GM21381 (cell line): ENCODE results near the gene ATP6V1B1.
"Not testable (repeated sequence)": the region's sequence is repeated elsewhere in the genome, so short reads cannot be mapped to it uniquely, and the experiment has no call there.

Source experiments
- ATAC-seq: cut with Tn5 transposase; IDR thresholded peaks from one replicate; pipeline ENCODE4 v1.9.1; 2021; ENCODE audit warnings: mild to moderate bottlenecking, moderate library complexity; ENCODE audit not compliant: unreplicated experiment

Gene ATP6V1B1

DNA sequence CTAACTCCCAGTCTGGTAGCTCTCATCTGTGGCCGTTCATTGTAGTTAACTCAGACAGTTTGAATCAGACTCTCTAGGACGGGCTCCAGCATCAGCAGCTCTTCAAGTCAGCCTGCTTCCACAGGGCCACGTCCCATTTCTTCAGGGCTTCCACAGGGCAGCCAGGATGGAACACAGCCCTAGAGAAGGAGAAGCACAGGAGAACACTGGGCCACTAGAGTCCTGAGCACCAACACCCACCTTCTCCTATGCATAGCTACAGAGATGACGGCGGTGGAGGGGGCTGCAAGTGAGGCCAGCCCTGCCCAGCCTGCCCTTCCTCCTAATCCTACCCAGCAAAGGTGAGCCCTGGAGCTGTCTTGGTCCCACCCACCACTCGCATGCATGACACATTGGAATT, 69.2 kb downstream of the ATP6V1B1 start:
- ATAC-seq = no peak

GRCh38 chr2:71005271-71006202, 69.8 kb downstream of the ATP6V1B1 start:
- no peak for ATAC-seq

GRCh38 chr2:71006323-71006722, 70.6 kb downstream of the ATP6V1B1 start:
- no peak for ATAC-seq

DNA sequence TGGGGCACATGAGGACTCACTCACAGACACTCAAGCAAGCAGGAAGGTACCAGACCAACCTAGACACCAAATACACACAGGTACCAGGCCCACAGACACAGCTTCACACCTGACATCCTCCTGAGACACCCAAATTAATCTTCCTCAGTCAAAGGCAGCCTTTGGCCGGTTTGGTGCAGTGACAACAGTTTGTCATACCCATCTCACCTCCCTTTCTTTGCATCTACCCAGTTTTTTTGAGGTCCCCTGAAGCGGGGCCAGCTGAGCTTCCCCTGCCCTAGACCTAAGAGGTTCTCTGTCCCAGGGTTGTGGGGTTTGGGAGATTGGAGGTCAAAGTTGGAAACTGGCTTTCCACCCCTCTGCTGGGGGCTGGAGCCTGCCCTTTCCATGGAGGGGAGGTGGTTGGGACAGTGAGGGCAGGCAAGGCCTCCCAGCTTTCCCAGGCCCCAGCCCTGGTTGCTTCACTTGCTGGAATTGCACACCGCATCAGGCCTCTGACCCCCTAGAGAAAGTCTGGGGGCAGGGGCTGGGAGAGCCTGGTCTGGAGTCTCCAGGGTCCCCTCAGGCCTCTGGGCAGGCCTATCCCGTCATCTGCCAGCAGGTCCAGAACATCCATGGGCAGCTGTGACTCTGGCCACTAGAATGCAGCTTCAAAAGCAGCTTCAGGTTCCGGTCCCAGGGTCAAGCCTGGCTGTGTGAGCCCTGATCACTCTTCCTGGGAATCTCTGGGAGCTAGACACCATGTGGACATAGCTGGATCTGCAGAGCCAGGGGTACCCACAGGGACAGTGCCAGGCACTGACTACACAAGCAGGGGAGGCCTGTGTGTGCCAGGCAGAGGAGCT, 71.5 kb downstream of the ATP6V1B1 start:
- no peak for ATAC-seq

DNA sequence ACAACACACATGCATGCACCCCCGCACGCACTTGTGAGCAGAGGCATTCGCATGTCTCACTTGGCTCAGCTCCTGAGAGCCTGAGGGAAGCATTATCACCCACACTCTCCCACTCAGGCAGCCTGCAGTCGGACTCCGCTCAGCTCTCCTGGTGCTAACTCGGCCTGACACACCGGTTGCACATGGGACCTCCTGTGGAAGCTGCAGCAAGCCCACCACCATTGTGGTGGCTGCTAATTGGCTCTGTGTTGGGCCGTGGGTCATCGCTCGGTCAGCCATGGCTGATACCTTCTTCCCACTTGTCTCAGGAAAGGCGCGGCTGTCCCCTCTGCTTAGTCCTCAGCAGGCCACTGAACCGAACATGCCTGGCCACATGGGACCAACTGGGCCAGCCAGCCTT, 72.6 kb downstream of the ATP6V1B1 start:
- no peak for ATAC-seq

DNA sequence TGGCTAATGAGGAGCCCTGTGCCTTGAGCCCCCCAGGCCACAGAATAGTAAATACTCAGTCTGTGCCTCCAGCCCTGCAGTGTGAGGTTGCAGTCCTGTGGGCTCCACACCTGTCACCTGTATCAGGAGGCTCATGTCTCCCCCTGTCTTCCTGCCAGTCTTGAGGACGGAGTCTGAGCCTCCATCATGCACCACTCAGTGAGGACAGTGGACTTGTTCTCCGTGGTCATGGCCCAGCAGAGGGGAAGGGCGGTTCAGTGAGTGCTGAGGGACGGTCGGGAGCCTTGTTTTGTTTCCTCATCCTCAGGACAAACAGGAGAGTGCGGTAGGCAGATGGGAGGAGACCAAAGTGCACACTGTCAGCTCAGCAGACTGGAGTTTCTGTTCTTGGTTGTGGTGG, 76.1 kb downstream of the ATP6V1B1 start:
- not testable (repeated sequence) for ATAC-seq
